ENCODE data around the gene NBAS.

DNA sequence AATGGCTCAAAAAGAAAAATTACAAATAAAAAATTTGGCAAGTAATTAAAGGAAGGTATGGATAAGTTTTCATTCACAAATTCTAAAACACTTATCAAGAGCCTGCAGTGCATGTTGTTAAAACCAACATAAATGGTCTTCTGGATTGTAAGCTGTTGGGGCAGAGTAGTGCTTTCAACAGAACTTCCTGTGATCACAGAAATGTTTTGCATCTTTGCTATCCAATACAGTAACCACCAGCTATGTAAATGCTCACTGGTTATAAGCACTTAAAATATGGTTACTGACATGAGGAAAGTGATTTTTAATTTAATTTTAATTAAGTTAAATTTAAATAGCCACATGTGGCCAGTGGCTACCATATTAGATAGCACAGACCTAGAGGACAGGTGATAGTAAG, 133.1 kb downstream of the NBAS start:
- TF ChIP-seq, protein P1, sequence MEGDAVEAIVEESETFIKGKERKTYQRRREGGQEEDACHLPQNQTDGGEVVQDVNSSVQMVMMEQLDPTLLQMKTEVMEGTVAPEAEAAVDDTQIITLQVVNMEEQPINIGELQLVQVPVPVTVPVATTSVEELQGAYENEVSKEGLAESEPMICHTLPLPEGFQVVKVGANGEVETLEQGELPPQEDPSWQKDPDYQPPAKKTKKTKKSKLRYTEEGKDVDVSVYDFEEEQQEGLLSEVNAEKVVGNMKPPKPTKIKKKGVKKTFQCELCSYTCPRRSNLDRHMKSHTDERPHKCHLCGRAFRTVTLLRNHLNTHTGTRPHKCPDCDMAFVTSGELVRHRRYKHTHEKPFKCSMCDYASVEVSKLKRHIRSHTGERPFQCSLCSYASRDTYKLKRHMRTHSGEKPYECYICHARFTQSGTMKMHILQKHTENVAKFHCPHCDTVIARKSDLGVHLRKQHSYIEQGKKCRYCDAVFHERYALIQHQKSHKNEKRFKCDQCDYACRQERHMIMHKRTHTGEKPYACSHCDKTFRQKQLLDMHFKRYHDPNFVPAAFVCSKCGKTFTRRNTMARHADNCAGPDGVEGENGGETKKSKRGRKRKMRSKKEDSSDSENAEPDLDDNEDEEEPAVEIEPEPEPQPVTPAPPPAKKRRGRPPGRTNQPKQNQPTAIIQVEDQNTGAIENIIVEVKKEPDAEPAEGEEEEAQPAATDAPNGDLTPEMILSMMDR (IDR thresholded peaks at IDR 0.05), result no peak
- TF ChIP-seq, protein P2, sequence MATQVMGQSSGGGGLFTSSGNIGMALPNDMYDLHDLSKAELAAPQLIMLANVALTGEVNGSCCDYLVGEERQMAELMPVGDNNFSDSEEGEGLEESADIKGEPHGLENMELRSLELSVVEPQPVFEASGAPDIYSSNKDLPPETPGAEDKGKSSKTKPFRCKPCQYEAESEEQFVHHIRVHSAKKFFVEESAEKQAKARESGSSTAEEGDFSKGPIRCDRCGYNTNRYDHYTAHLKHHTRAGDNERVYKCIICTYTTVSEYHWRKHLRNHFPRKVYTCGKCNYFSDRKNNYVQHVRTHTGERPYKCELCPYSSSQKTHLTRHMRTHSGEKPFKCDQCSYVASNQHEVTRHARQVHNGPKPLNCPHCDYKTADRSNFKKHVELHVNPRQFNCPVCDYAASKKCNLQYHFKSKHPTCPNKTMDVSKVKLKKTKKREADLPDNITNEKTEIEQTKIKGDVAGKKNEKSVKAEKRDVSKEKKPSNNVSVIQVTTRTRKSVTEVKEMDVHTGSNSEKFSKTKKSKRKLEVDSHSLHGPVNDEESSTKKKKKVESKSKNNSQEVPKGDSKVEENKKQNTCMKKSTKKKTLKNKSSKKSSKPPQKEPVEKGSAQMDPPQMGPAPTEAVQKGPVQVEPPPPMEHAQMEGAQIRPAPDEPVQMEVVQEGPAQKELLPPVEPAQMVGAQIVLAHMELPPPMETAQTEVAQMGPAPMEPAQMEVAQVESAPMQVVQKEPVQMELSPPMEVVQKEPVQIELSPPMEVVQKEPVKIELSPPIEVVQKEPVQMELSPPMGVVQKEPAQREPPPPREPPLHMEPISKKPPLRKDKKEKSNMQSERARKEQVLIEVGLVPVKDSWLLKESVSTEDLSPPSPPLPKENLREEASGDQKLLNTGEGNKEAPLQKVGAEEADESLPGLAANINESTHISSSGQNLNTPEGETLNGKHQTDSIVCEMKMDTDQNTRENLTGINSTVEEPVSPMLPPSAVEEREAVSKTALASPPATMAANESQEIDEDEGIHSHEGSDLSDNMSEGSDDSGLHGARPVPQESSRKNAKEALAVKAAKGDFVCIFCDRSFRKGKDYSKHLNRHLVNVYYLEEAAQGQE (IDR thresholded peaks at IDR 0.05; ENCODE audit: insufficient read depth in 1 of 2, low read depth in 2 of 2, low read length in 1 of 2), result no peak
- TF ChIP-seq POLR2AphosphoS5 (IDR thresholded peaks at IDR 0.05; ENCODE audit: low read depth, low read length) (no peak), SIN3A (IDR thresholded peaks at IDR 0.05; ENCODE audit: borderline replicate concordance, insufficient read depth, low read depth, low read length) (no peak)

Measured in Panc1 (cell line).